ENCODE results near the gene RSU1. TPM values are rescaled to one million over a fixed set of nuclear protein-coding genes. Genes with fewer than 3 reads are reported as not detected.
A peak's percentile ranks its signal among the peaks of the same experiment; 100 is the strongest.

The RSU1 gene
- total RNA-seq, 1 donor from 2014 or later = 81.6 TPM

DNA sequence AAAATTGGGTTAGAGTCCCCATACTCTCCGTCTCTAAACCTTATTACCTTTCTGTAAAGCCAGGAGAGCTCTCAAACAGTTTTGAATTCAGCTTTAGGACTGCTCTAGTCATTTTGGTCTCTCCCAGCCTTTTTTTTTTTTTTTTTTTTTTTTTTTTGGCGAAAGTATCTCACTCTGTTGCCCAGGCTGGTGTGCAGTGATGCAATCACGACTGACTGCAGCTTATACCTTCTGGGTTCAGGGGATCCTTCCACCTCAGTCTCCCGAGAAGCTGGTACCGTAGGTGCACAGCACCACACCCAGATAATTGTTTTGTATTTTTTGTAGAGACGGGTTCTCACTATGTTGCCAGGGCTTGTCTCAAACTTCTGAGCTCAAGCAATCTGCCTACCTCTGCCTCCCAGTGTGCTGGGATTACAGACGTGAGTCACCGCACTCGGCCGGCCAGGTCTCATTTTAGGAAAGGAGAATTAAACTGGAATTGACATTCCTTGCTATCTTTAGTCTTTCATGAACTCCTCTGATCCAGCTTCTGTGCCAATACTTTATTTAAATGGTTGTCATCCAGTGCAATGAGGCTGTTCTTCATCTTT, 31.4 kb upstream of the RSU1 start:
- peaks cover under 1% of the 10 kb centered on the region for H3K4me1 ChIP-seq
- H3K36me3 ChIP-seq = no peaks in the 10 kb centered on the region
- intact Hi-C loops (cut with DNase I) = loop anchor here (10.0 kb wide), 1 partner anchor 406 kb away; no protein-coding TSS in a partner anchor
- DNase-seq (no peak), ATAC-seq (no peak)
- H3K9me3 ChIP-seq = no peaks in the 10 kb centered on the region
- no peak overlapping the region for H3K27ac ChIP-seq
- H3K4me3 ChIP-seq = no peak overlapping the region
- TF ChIP-seq, protein P1, sequence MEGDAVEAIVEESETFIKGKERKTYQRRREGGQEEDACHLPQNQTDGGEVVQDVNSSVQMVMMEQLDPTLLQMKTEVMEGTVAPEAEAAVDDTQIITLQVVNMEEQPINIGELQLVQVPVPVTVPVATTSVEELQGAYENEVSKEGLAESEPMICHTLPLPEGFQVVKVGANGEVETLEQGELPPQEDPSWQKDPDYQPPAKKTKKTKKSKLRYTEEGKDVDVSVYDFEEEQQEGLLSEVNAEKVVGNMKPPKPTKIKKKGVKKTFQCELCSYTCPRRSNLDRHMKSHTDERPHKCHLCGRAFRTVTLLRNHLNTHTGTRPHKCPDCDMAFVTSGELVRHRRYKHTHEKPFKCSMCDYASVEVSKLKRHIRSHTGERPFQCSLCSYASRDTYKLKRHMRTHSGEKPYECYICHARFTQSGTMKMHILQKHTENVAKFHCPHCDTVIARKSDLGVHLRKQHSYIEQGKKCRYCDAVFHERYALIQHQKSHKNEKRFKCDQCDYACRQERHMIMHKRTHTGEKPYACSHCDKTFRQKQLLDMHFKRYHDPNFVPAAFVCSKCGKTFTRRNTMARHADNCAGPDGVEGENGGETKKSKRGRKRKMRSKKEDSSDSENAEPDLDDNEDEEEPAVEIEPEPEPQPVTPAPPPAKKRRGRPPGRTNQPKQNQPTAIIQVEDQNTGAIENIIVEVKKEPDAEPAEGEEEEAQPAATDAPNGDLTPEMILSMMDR (IDR thresholded peaks at IDR 0.05) = no peak
- H3K27me3 ChIP-seq (ENCODE audit: low read depth) = no peaks in the 10 kb centered on the region

DNA sequence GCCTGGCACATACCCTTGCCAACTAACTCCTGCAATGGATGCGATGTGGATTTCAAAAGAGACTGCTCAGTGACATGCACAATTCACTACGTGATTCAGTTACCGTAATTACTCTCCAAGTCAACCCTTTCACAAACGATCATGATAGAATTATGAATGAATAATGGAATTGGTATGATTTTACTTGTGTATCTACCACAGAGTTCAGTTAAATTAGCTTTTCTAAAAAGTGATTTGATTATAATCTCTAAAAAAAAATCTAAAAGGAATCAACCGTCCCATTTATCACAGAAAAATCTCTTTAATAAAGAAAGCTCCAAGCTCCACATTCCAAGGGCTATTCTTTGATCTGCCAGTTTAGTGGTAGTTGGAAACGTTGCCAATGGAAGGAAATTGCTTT, 30.4 kb upstream of the RSU1 start:
- Histone ChIP-seq H3K27ac (no peak overlapping the region), H3K36me3 (no peaks in the 10 kb centered on the region), H3K9me3 (no peaks in the 10 kb centered on the region), H3K4me1 (peaks cover 3% of the 10 kb centered on the region), H3K4me3 (no peak overlapping the region), H3K27me3 (ENCODE audit: low read depth) (no peaks in the 10 kb centered on the region)
- ATAC-seq = no peak
- intact Hi-C loops (cut with DNase I) = loop anchor here (10.0 kb wide), 1 partner anchor 407 kb away; no protein-coding TSS in a partner anchor
- TF ChIP-seq, protein P1 (IDR thresholded peaks at IDR 0.05) = no peak
- DNase-seq = no peak

DNA sequence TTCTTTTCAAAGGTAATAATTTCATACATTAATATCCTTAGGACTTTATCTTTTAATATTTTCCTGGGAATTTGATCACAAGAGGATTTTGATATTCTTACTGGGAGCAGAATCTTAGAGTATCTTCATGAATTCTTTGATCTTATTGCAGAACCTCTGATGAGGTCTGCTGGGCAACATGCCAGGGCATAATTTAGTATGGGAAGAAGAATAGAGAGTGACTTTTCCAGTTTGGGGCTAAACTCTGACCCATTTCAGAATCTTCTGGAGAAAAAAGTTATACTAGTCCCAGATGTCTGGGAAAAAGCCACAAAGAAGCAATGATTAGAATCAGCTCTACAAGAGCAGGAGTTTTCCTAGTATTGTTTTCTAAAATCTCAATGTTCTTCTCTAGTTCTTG, 28.0 kb upstream of the RSU1 start:
- intact Hi-C loops (cut with DNase I) = loop anchor here (10.0 kb wide), 1 partner anchor 410 kb away; no protein-coding TSS in a partner anchor
- ATAC-seq (no peak), DNase-seq (no peak)
- H3K9me3 ChIP-seq = no peaks in the 10 kb centered on the region
- TF ChIP-seq, protein P1 (IDR thresholded peaks at IDR 0.05) = no peak
- peaks cover 3% of the 10 kb centered on the region for H3K4me1 ChIP-seq
- no peaks in the 10 kb centered on the region for H3K36me3 ChIP-seq
- no peak overlapping the region for H3K27ac ChIP-seq
- no peak overlapping the region for H3K4me3 ChIP-seq
- H3K27me3 ChIP-seq (ENCODE audit: low read depth) = no peaks in the 10 kb centered on the region

- H3K4me1 ChIP-seq = peaks cover 3% of the 10 kb centered on the region
- no peak overlapping the region for H3K4me3 ChIP-seq
- H3K36me3 ChIP-seq = no peaks in the 10 kb centered on the region
- ATAC-seq (peak; percentile 79 to 88), DNase-seq (no peak)
- H3K27me3 ChIP-seq (ENCODE audit: low read depth) = no peaks in the 10 kb centered on the region
- no peaks in the 10 kb centered on the region for H3K9me3 ChIP-seq
- intact Hi-C loops (cut with DNase I) = loop anchor here (10.0 kb wide), 1 partner anchor 411 kb away; no protein-coding TSS in a partner anchor
- TF ChIP-seq, protein P1 (IDR thresholded peaks at IDR 0.05) = peak; percentile 67
- no peak overlapping the region for H3K27ac ChIP-seq
Observed at GRCh38 chr10:16843252-16843870, 26.1 kb upstream of the RSU1 start.

GRCh38 chr10:16835228-16835627, 18.0 kb upstream of the RSU1 start:
- TF ChIP-seq, protein P1 (IDR thresholded peaks at IDR 0.05) = no peak
- DNase-seq (no peak), ATAC-seq (no peak)
- intact Hi-C loops (cut with DNase I) = no loop called here
- H3K4me3 ChIP-seq = no peak overlapping the region
- H3K36me3 ChIP-seq = no peaks in the 10 kb centered on the region
- no peaks in the 10 kb centered on the region for H3K27me3 ChIP-seq (ENCODE audit: low read depth)
- no peak overlapping the region for H3K27ac ChIP-seq
- H3K9me3 ChIP-seq = no peaks in the 10 kb centered on the region
- peaks cover 4% of the 10 kb centered on the region for H3K4me1 ChIP-seq
